HG03060 (cell line): ENCODE measurements around the gene FGF23.

Experiments
- ATAC-seq: cut with Tn5 transposase; IDR thresholded peaks from one replicate; pipeline ENCODE4 v1.9.1; 2021; ENCODE audit warnings: low read depth, moderate number of reproducible peaks; ENCODE audit not compliant: unreplicated experiment

The FGF23 gene

GRCh38 chr12:4320853-4321701 lies 58.4 kb downstream of the FGF23 start, which contains the start of gene TIGAR:
TSS of gene TIGAR (plus strand) at chr12:4321213. CDS start at chr12:4321272, 59 bp downstream.
- ATAC-seq: peak; percentile 74

GRCh38 chr12:4320497-4320852 lies 59.0 kb downstream of the FGF23 start:
- peak; percentile 35 for ATAC-seq
